H9 (cell line): ENCODE measurements around the gene BEX3. TPM values are rescaled to one million over a fixed set of nuclear protein-coding genes. Genes with fewer than 3 reads are reported as not detected.

Experiments used
- DNase-seq: peaks from one replicate; pipeline ENCODE4 v3.0.0-alpha.2; 2017
- H2AFZ ChIP-seq: one replicate; pipeline ENCODE4 v1.6.1; 2013; ENCODE audit warnings: mild to moderate bottlenecking, low read length, control low read depth, moderate library complexity
- H2AK5ac ChIP-seq: 2 replicates; pipeline ENCODE4 v1.6.1; 2013; ENCODE audit warnings: low read length, control low read depth, mixed read lengths; ENCODE audit not compliant: insufficient read length
- H2BK120ac ChIP-seq: one replicate; pipeline ENCODE4 v1.6.1; 2013; ENCODE audit warnings: low read depth, mild to moderate bottlenecking, low read length, control low read depth, inconsistent platforms; ENCODE audit not compliant: poor library complexity, severe bottlenecking
- H2BK12ac ChIP-seq: 2 replicates; pipeline ENCODE4 v1.6.1; 2013; ENCODE audit warnings: low read length, control low read depth, mixed read lengths, low read depth; ENCODE audit not compliant: insufficient read length
- H2BK15ac ChIP-seq: 2 replicates; pipeline ENCODE4 v1.6.1; 2013; ENCODE audit warnings: low read depth, low read length, control low read depth
- H2BK20ac ChIP-seq: one replicate; pipeline ENCODE4 v1.6.1; 2013; ENCODE audit warnings: low read depth, mild to moderate bottlenecking, low read length, control low read depth, inconsistent platforms; ENCODE audit not compliant: poor library complexity, severe bottlenecking
- H2BK5ac ChIP-seq: 2 replicates; pipeline ENCODE4 v1.6.1; 2013; ENCODE audit warnings: low read length, control low read depth, mixed read lengths; ENCODE audit not compliant: insufficient read length
- H3K14ac ChIP-seq: 2 replicates; pipeline ENCODE4 v1.6.1; 2013; ENCODE audit warnings: low read length, control low read depth; ENCODE audit not compliant: insufficient read depth
- H3K18ac ChIP-seq: 2 replicates; pipeline ENCODE4 v1.6.1; 2013; ENCODE audit warnings: low read depth, mild to moderate bottlenecking, mixed read lengths, low read length, control low read depth; ENCODE audit not compliant: insufficient read length
- H3K23ac ChIP-seq: 2 replicates; pipeline ENCODE4 v1.6.1; 2013; ENCODE audit warnings: low read length, control low read depth, mixed read lengths, low read depth; ENCODE audit not compliant: insufficient read length
- H3K23me2 ChIP-seq: 2 replicates; pipeline ENCODE4 v1.6.1; 2013; ENCODE audit warnings: low read depth, mild to moderate bottlenecking, mixed read lengths, low read length, control low read depth; ENCODE audit not compliant: insufficient read length, poor library complexity, severe bottlenecking
- H3K27ac ChIP-seq: 2 replicates; pipeline ENCODE4 v1.5.1; 2013; ENCODE audit warnings: low read length, control low read depth, mixed read lengths, low read depth; ENCODE audit not compliant: insufficient read length
- H3K27me3 ChIP-seq: 2 replicates; pipeline ENCODE4 v1.6.1; 2013; ENCODE audit warnings: low read length, control low read depth, inconsistent platforms; ENCODE audit not compliant: insufficient read depth
- H3K4ac ChIP-seq: 2 replicates; pipeline ENCODE4 v1.6.1; 2013; ENCODE audit warnings: low read depth, mild to moderate bottlenecking, control low read depth, inconsistent platforms, low read length, moderate library complexity
- H3K4me1 ChIP-seq: 2 replicates; pipeline ENCODE4 v1.6.1; 2013; ENCODE audit warnings: low read length, control low read depth, inconsistent platforms; ENCODE audit not compliant: insufficient read depth
- H3K4me2 ChIP-seq: 2 replicates; pipeline ENCODE4 v1.6.1; 2013; ENCODE audit warnings: low read length, control low read depth, mixed read lengths; ENCODE audit not compliant: insufficient read length, insufficient read depth
- H3K56ac ChIP-seq: 2 replicates; pipeline ENCODE4 v1.6.1; 2013; ENCODE audit warnings: low read depth, mild to moderate bottlenecking, mixed read lengths, low read length, control low read depth; ENCODE audit not compliant: insufficient read length
- H3K79me1 ChIP-seq: 2 replicates; pipeline ENCODE4 v1.6.1; 2013; ENCODE audit warnings: low read depth, mild to moderate bottlenecking, moderate library complexity, low read length, control low read depth, inconsistent platforms; ENCODE audit not compliant: insufficient read depth, poor library complexity, severe bottlenecking
- H3K79me2 ChIP-seq: 2 replicates; pipeline ENCODE4 v1.6.1; 2013; ENCODE audit warnings: low read length, control low read depth, inconsistent platforms; ENCODE audit not compliant: insufficient read depth
- H3K9ac ChIP-seq: 2 replicates; pipeline ENCODE4 v1.6.1; 2013; ENCODE audit warnings: low read length, control low read depth, mixed read lengths; ENCODE audit not compliant: insufficient read length; ENCODE audit errors: extremely low read depth
- H3K9me3 ChIP-seq: one replicate; pipeline ENCODE4 v1.6.1; 2013; ENCODE audit warnings: low read depth, low read length, inconsistent platforms; ENCODE audit not compliant: control insufficient read depth
- H3T11ph ChIP-seq: one replicate; pipeline ENCODE4 v1.6.1; 2013; ENCODE audit warnings: mild to moderate bottlenecking, low read length, control low read depth, inconsistent platforms
- H4K20me1 ChIP-seq: one replicate; pipeline ENCODE4 v1.6.1; 2013; ENCODE audit not compliant: control insufficient read depth, insufficient read length, insufficient read depth
- H4K5ac ChIP-seq: 2 replicates; pipeline ENCODE4 v1.6.1; 2013; ENCODE audit warnings: low read depth, mild to moderate bottlenecking, mixed read lengths, low read length, control low read depth; ENCODE audit not compliant: insufficient read length
- H4K8ac ChIP-seq: replicated peaks from 2 replicates; pipeline ENCODE4 v1.6.1; 2013; ENCODE audit warnings: low read length, control low read depth, mixed read lengths, low read depth; ENCODE audit not compliant: insufficient read length
- H4K91ac ChIP-seq: 2 replicates; pipeline ENCODE4 v1.6.1; 2013; ENCODE audit warnings: low read depth, mild to moderate bottlenecking, moderate library complexity, mixed read lengths, low read length, control low read depth; ENCODE audit not compliant: insufficient read length
- H3K27ac Mint-ChIP-seq, 3 experiments: 2 replicates in 2 of 3; 3 replicates in 1 of 3; pipeline ENCODE4 v1.8.0; 2020 to 2021; ENCODE audit warnings: mixed read lengths in 3 of 3, mild to moderate bottlenecking in 1 of 3, moderate library complexity in 1 of 3
- H3K27me3 Mint-ChIP-seq: 2 replicates; pipeline ENCODE4 v1.8.0; 2021; ENCODE audit warnings: low read depth, mild to moderate bottlenecking, moderate library complexity, mixed read lengths
- H3K36me3 Mint-ChIP-seq, 3 experiments: 2 replicates in 2 of 3; 3 replicates in 1 of 3; pipeline ENCODE4 v1.8.0; 2020 to 2021; ENCODE audit warnings: low read depth in 3 of 3, mixed read lengths in 3 of 3; ENCODE audit not compliant: insufficient read depth in 1 of 3
- H3K4me1 Mint-ChIP-seq, 2 experiments: 2 replicates each; pipeline ENCODE4 v1.8.0; 2020; ENCODE audit warnings: mixed read lengths in 2 of 2
- H3K4me3 Mint-ChIP-seq, 2 experiments: 2 replicates in 1 of 2; 3 replicates in 1 of 2; pipeline ENCODE4 v1.8.0; 2020 to 2021; ENCODE audit warnings: mild to moderate bottlenecking in 2 of 2, mixed read lengths in 2 of 2, moderate library complexity in 1 of 2
- H3K9me3 Mint-ChIP-seq, 2 experiments: 2 replicates in 1 of 2; 3 replicates in 1 of 2; pipeline ENCODE4 v1.8.0; 2020; ENCODE audit warnings: mild to moderate bottlenecking in 2 of 2, mixed read lengths in 2 of 2, moderate library complexity in 1 of 2
- CTCF ChIP-seq: fragments of 200-600 bp; sonication (generic); conservative IDR thresholded peaks from 3 replicates; pipeline ENCODE4 v1.8.0; 2021; ENCODE audit warnings: antibody characterized with exemption, mild to moderate bottlenecking
- WGBS: extraction: QIAGEN DNeasy Blood & Tissue Kit; methylation state at CpG from one replicate; pipeline ENCODE4 v1.1.7; 2013; ENCODE audit warnings: missing lambda C conversion rate, low lambda C conversion rate, mixed read lengths; ENCODE audit not compliant: insufficient read length; ENCODE audit errors: extremely low coverage; 5-methylcytosine and 5-hydroxymethylcytosine counted together
- total RNA-seq: library from RNA; stranded (reverse); gene quantifications from 2 replicates; pipeline ENCODE4 v1.2.1, GENCODE V29; 2021

The BEX3 gene
- total RNA-seq, 1 experiment from 2014 or later: 305 TPM

- Histone ChIP-seq H4K91ac (no peak overlapping the region), H3K9me3 (no peaks in the 10 kb centered on the region), H2BK15ac (no peak overlapping the region), H3K23me2 (no peaks in the 10 kb centered on the region), H2AK5ac (no peak overlapping the region), H3K27me3 (no peaks in the 10 kb centered on the region), H3K79me1 (no peaks in the 10 kb centered on the region), H4K8ac (no peak overlapping the region), H3K9ac (no peak overlapping the region), H2AFZ (no peak overlapping the region), H3K4me2 (no peak overlapping the region), H3K23ac (no peak overlapping the region), H3T11ph (no peak overlapping the region), H3K79me2 (no peaks in the 10 kb centered on the region), H4K5ac (no peak overlapping the region), H3K14ac (no peak overlapping the region), H2BK20ac (no peak overlapping the region), H2BK12ac (no peak overlapping the region), H3K18ac (no peak overlapping the region), H2BK5ac (no peak overlapping the region), H3K56ac (no peak overlapping the region), H4K20me1 (no peaks in the 10 kb centered on the region), H2BK120ac (no peak overlapping the region), H3K4me1 (no peaks in the 10 kb centered on the region), H3K27ac (no peak overlapping the region), H3K4ac (no peak overlapping the region)
- no peak for DNase-seq
- H3K4me1 Mint-ChIP-seq: no peaks in the 10 kb centered on the region
- WGBS: no CpG with 5 or more reads among the region's 4 CpGs
- no peak for TF ChIP-seq CTCF
- H3K9me3 Mint-ChIP-seq: peaks cover 0 to 49% of the 10 kb centered on the region in 2 experiments; a peak in 4 of 5 replicates
- H3K4me3 Mint-ChIP-seq: no peak overlapping the region; a peak in 1 of 5 replicates
- no peak overlapping the region for H3K27ac Mint-ChIP-seq
- H3K36me3 Mint-ChIP-seq: no peaks in the 10 kb centered on the region
- peaks cover 8% of the 10 kb centered on the region for H3K27me3 Mint-ChIP-seq
Observed at GRCh38 chrX:103397707-103398106, 21.4 kb downstream of the BEX3 start.
